D721Med (cell line): ENCODE measurements around the gene PSD4.

Experiments
- DNase-seq: peaks from one replicate; pipeline ENCODE4 v3.0.0; 2011; ENCODE audit warnings: low spot score; ENCODE audit not compliant: insufficient read length
- FAIRE-seq: peaks from 2 replicates; lab custom pipeline; 2011; peaks lifted over from hg19 to GRCh38; lab: Jason Lieb, UNC
- CTCF ChIP-seq: IDR thresholded peaks from 2 replicates; pipeline ENCODE4 v1.5.1; 2012; ENCODE audit warnings: mild to moderate bottlenecking, control low read depth; ENCODE audit not compliant: insufficient read depth; ENCODE audit errors: missing control alignments

PSD4 gene

DNA sequence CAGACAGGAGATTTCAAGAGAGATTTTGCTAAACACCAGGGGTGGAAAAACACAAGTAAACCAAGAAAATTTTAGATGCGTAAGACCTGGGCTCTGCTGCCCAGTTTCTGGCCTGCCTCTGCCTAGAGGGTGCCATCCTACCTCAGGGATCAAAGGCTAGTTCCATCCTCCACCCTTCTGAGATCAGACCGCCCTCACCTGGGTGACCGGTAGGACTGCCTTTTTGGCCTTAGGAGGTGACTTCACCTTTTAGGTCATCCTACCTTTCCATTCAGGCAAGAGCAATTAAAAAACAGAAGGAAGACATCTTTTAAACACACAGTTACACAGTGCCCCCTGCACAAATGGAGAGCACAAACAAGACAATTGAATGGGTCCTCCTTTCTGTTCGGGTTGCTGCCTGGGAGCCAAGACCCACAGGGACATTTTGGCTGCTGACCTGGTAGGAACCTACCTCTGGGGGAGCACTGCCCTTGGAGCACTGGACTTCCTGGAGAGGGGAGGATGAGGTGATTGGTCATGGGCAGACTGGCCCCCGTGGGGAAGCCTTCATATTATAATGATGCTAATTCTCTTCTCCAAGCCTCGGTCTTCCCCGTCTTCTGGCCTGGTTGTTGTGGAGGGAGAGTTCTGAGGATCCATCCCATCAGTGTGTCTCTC lies 3.1 kb downstream of the PSD4 start:
- no peak for TF ChIP-seq CTCF
- no peak for DNase-seq
- no peak for FAIRE-seq

- no peak for TF ChIP-seq CTCF
- DNase-seq (no peak), FAIRE-seq (no peak)
Measured at GRCh38 chr2:113178069-113178746, 4.4 kb downstream of the PSD4 start.

- DNase-seq = no peak
- no peak for FAIRE-seq
- TF ChIP-seq CTCF = no peak
Measured at GRCh38 chr2:113178891-113179290, 5.1 kb downstream of the PSD4 start.

DNA sequence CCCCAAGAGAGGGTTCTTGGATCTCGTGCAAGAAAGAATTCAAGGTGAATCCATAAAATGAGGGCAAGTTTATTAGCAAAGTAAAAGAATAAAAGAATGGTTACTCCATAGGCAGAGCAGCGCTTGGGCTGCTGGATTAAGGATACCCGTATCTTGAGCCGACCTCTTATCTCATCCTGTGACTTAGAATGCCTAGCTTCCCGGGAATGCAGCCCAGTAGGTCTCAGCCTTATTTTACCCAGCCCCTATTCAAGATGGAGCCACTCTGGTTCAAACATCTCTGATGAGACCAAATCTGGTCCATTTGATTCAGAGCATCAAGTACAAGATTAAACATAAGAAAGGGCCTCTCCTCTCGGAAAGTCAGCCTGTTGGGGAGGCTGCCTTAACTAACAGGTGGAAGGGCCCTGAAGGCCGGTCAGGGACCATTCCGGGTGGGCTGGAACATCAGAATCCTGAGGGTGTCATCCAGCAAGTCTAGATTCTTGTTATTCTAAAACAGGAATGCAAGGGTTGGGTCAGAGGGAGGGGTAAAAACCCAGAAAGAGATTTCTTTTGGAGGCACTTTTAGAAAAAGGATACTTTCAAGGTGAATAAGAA lies 5.8 kb downstream of the PSD4 start:
- FAIRE-seq = no peak
- DNase-seq = no peak
- no peak for TF ChIP-seq CTCF

DNA sequence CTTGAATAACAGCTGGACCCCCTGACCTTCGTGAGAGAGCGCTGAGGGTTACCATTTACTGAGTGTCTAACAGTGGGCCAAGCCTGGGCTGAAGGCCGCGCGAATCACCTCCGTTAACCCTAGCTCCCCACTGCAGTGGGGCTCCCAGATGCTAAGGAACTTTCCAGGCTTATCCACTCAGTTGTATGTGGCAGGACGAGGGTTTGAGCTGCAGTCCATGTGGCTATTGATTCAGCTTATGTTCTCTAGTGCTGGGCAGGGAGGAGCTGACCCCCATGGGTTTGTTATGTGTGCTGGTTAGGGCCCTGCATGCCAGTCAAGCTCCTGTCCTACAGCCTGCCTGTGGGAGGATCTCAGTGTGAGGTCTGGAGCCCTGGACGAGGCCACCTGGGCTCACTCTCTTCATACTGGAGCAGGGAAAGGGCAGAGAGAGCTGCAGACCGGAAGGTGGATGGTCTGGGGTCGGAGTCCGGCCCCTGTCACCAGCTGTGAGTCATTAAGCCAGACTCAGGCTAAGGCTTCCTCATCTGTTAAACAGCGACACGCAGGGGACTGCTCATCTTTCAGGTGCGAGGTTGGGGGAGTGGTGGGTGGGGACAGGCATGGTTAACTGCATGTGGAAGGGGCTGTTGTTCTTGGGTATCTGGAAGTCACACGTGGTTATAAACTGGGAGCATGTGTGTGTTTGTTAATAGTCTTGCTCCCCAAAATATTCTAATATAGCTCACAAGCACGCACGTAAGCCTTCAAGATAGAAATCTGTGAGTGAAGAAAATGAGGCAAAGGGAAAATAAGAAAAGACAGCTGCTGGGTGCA lies 6.6 kb downstream of the PSD4 start:
- no peak for FAIRE-seq
- no peak for TF ChIP-seq CTCF
- DNase-seq = no peak

- no peak for DNase-seq
- no peak for TF ChIP-seq CTCF
- no peak for FAIRE-seq
Measured at GRCh38 chr2:113181258-113182051, 7.7 kb downstream of the PSD4 start.
